ENCODE measurements around the gene DLG2. TPM values are rescaled to one million over a fixed set of nuclear protein-coding genes. Genes with fewer than 3 reads are reported as not detected.
A peak's percentile ranks its signal among the peaks of the same experiment; 100 is the strongest.

The DLG2 gene
- polyA plus RNA-seq, 1 donor: 8.1 TPM

GRCh38 chr11:83864412-83865057 is 1762.6 kb downstream of the DLG2 start:
- H3K9me3 ChIP-seq (ENCODE audit: control insufficient read depth, low read depth, low read length): no peaks in the 10 kb centered on the region
- H3K36me3 ChIP-seq (ENCODE audit: control insufficient read depth, insufficient read depth, low read length): no peaks in the 10 kb centered on the region
- no peaks in the 10 kb centered on the region for H3K27me3 ChIP-seq (ENCODE audit: control insufficient read depth, insufficient read depth, low read length)
- no peak overlapping the region for H3K4me3 ChIP-seq (ENCODE audit: low read length)
- no peak overlapping the region for H3K27ac ChIP-seq (ENCODE audit: low read length)
- DNase-seq: peak; percentile 5 to 11
- H3K4me1 ChIP-seq (ENCODE audit: control insufficient read depth, insufficient read depth, low read length): no peaks in the 10 kb centered on the region
- 17% methylated on average over 1 of the region's 4 CpGs for WGBS (ENCODE audit: insufficient coverage, low lambda C conversion rate)

DNA sequence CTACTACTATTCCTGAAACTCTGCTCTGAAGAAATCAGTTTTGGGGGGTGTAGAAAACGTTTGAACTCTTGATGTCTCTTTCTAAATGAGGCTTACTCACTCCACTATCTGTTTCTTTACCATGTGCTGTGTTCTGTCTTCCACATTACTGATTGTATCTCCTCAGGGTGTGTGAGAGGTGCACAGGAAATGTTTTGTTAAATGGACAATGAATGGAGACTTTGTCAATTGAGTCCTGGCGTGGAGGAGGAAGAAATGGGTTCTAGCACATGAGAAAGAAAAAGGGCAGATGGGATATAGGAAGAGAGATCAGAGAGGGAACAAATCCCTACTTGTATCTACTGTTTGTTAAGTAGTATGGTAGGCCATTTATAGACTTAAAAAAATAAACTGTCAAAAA is 1763.9 kb downstream of the DLG2 start:
- no peaks in the 10 kb centered on the region for H3K27me3 ChIP-seq (ENCODE audit: control insufficient read depth, insufficient read depth, low read length)
- H3K27ac ChIP-seq (ENCODE audit: low read length): no peak overlapping the region
- no peaks in the 10 kb centered on the region for H3K4me1 ChIP-seq (ENCODE audit: control insufficient read depth, insufficient read depth, low read length)
- 67% methylated on average over 1 of the region's 2 CpGs for WGBS (ENCODE audit: insufficient coverage, low lambda C conversion rate)
- no peak for DNase-seq
- no peaks in the 10 kb centered on the region for H3K36me3 ChIP-seq (ENCODE audit: control insufficient read depth, insufficient read depth, low read length)
- H3K4me3 ChIP-seq (ENCODE audit: low read length): no peak overlapping the region
- no peaks in the 10 kb centered on the region for H3K9me3 ChIP-seq (ENCODE audit: control insufficient read depth, low read depth, low read length)

GRCh38 chr11:83862691-83863090 is 1764.5 kb downstream of the DLG2 start:
- no peaks in the 10 kb centered on the region for H3K9me3 ChIP-seq (ENCODE audit: control insufficient read depth, low read depth, low read length)
- H3K27me3 ChIP-seq (ENCODE audit: control insufficient read depth, insufficient read depth, low read length): no peaks in the 10 kb centered on the region
- H3K36me3 ChIP-seq (ENCODE audit: control insufficient read depth, insufficient read depth, low read length): no peaks in the 10 kb centered on the region
- H3K4me1 ChIP-seq (ENCODE audit: control insufficient read depth, insufficient read depth, low read length): no peaks in the 10 kb centered on the region
- H3K4me3 ChIP-seq (ENCODE audit: low read length): no peak overlapping the region
- H3K27ac ChIP-seq (ENCODE audit: low read length): no peak overlapping the region
- DNase-seq: no peak
- WGBS (ENCODE audit: insufficient coverage, low lambda C conversion rate): no CpG with 5 or more reads among the region's 1 CpG

DNA sequence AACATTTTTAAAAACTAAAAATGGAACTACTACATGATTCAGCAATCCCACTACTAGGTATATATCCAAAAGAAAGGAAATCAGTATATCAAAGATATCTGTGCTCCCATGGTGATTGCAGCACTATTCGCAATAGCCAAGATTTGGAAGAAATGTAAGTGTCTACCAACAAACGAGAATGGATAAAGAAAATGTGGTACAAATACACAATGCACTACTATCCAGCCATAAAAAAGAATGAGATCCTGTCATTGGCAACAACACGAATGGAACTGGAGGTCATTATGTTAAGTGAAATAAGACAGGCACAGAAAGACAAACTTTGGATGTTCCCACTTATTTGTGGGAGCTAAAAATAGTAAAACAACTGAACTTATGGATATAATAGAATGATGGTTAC is 1765.1 kb downstream of the DLG2 start:
- Histone ChIP-seq H3K9me3 (ENCODE audit: control insufficient read depth, low read depth, low read length) (no peaks in the 10 kb centered on the region), H3K27me3 (ENCODE audit: control insufficient read depth, insufficient read depth, low read length) (no peaks in the 10 kb centered on the region), H3K36me3 (ENCODE audit: control insufficient read depth, insufficient read depth, low read length) (no peaks in the 10 kb centered on the region), H3K27ac (ENCODE audit: low read length) (no peak overlapping the region), H3K4me1 (ENCODE audit: control insufficient read depth, insufficient read depth, low read length) (no peaks in the 10 kb centered on the region), H3K4me3 (ENCODE audit: low read length) (no peak overlapping the region)
- DNase-seq: no peak
- WGBS (ENCODE audit: insufficient coverage, low lambda C conversion rate): 100% methylated on average over 1 of the region's 3 CpGs

DNA sequence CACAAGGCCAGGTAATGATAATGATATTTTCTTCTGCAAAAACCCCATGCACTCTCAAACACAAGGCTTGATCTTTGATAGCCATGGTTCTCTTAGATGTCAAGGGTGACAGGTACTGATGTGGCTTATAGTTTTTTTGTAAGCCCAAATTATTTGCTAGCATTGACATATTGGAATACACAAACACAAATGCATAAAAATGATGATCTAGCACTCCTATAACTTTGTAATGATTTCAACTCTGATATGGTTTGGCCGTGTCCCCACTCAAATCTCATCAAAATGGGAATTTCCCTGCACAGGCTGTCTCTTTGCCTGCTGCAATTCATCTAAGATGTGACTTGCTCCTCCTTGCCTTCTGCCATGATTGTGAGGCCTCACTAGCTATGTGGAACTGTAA is 1768.5 kb downstream of the DLG2 start:
- no peaks in the 10 kb centered on the region for H3K36me3 ChIP-seq (ENCODE audit: control insufficient read depth, insufficient read depth, low read length)
- H3K4me1 ChIP-seq (ENCODE audit: control insufficient read depth, insufficient read depth, low read length): no peaks in the 10 kb centered on the region
- H3K9me3 ChIP-seq (ENCODE audit: control insufficient read depth, low read depth, low read length): no peaks in the 10 kb centered on the region
- DNase-seq: no peak
- H3K4me3 ChIP-seq (ENCODE audit: low read length): no peak overlapping the region
- no peaks in the 10 kb centered on the region for H3K27me3 ChIP-seq (ENCODE audit: control insufficient read depth, insufficient read depth, low read length)
- no peak overlapping the region for H3K27ac ChIP-seq (ENCODE audit: low read length)
- no CpG with 5 or more reads among the region's 1 CpG for WGBS (ENCODE audit: insufficient coverage, low lambda C conversion rate)

- DNase-seq: no peak
- 100% methylated on average over 1 of the region's 1 CpG for WGBS (ENCODE audit: insufficient coverage, low lambda C conversion rate)
- Histone ChIP-seq H3K27ac (ENCODE audit: low read length) (no peak overlapping the region), H3K4me1 (ENCODE audit: control insufficient read depth, insufficient read depth, low read length) (no peaks in the 10 kb centered on the region), H3K36me3 (ENCODE audit: control insufficient read depth, insufficient read depth, low read length) (no peaks in the 10 kb centered on the region), H3K4me3 (ENCODE audit: low read length) (no peak overlapping the region), H3K27me3 (ENCODE audit: control insufficient read depth, insufficient read depth, low read length) (no peaks in the 10 kb centered on the region), H3K9me3 (ENCODE audit: control insufficient read depth, low read depth, low read length) (no peaks in the 10 kb centered on the region)
These were observed 1771.9 kb downstream of the DLG2 start for GRCh38 chr11:83855237-83855636.

- Histone ChIP-seq H3K27ac (ENCODE audit: low read length) (no peak overlapping the region), H3K27me3 (ENCODE audit: control insufficient read depth, insufficient read depth, low read length) (no peaks in the 10 kb centered on the region), H3K4me3 (ENCODE audit: low read length) (no peak overlapping the region), H3K4me1 (ENCODE audit: control insufficient read depth, insufficient read depth, low read length) (no peaks in the 10 kb centered on the region), H3K9me3 (ENCODE audit: control insufficient read depth, low read depth, low read length) (no peaks in the 10 kb centered on the region), H3K36me3 (ENCODE audit: control insufficient read depth, insufficient read depth, low read length) (no peaks in the 10 kb centered on the region)
- WGBS (ENCODE audit: insufficient coverage, low lambda C conversion rate): no CpG with 5 or more reads among the region's 1 CpG
- peak in 1 of 2 donors; percentile 18 for DNase-seq
These were observed 1774.2 kb downstream of the DLG2 start for GRCh38 chr11:83852775-83853442.

DNA sequence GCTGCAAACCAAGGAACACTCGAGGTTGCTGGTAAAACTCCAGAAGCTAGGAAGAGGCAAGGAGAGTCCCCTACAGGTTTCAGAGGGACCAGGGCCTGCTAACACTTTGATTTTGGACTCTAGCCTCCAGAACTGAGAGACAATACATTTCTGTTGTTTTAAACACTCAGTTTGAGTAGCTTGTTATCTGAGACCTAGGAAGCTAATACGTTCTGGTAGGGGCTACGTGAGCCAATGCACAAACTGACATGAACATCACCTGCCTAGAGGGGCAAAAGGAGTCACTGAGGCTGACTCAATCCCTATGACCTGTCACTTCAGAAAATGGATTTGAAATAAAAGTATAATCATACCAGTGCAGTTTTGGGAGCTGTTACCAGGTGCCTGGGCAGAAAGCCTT is 1775.1 kb downstream of the DLG2 start:
- no peaks in the 10 kb centered on the region for H3K9me3 ChIP-seq (ENCODE audit: control insufficient read depth, low read depth, low read length)
- H3K4me3 ChIP-seq (ENCODE audit: low read length): no peak overlapping the region
- no peak for DNase-seq
- H3K27ac ChIP-seq (ENCODE audit: low read length): no peak overlapping the region
- H3K27me3 ChIP-seq (ENCODE audit: control insufficient read depth, insufficient read depth, low read length): no peaks in the 10 kb centered on the region
- no peaks in the 10 kb centered on the region for H3K36me3 ChIP-seq (ENCODE audit: control insufficient read depth, insufficient read depth, low read length)
- no peaks in the 10 kb centered on the region for H3K4me1 ChIP-seq (ENCODE audit: control insufficient read depth, insufficient read depth, low read length)
- WGBS (ENCODE audit: insufficient coverage, low lambda C conversion rate): 80% methylated on average over 1 of the region's 3 CpGs

- Histone ChIP-seq H3K27me3 (ENCODE audit: control insufficient read depth, insufficient read depth, low read length) (no peaks in the 10 kb centered on the region), H3K4me3 (ENCODE audit: low read length) (no peak overlapping the region), H3K36me3 (ENCODE audit: control insufficient read depth, insufficient read depth, low read length) (no peaks in the 10 kb centered on the region), H3K4me1 (ENCODE audit: control insufficient read depth, insufficient read depth, low read length) (no peaks in the 10 kb centered on the region), H3K27ac (ENCODE audit: low read length) (no peak overlapping the region), H3K9me3 (ENCODE audit: control insufficient read depth, low read depth, low read length) (no peaks in the 10 kb centered on the region)
- no peak for DNase-seq
- 100% methylated on average over 2 of the region's 6 CpGs for WGBS (ENCODE audit: insufficient coverage, low lambda C conversion rate)
These were observed 1779.6 kb downstream of the DLG2 start for GRCh38 chr11:83847467-83848034.

DNA sequence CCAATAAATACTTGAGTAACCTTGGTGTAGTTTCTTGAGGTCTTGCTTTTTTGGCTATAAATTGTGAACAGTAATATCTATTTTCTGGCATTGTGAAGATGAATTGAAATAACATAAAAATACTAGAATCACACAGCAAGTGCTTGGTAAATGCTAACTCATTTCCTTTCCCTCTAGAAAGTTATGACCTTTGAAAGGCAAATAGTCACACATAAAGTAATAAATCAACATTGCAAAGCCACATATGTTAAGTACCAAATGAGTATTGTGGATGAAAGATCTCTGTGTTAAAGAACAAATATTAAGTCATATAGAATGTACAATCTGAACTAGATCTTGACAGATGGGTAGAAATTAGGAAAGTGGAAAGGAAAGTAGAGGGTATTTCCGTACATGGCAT is 1781.3 kb downstream of the DLG2 start:
- no CpG with 5 or more reads among the region's 1 CpG for WGBS (ENCODE audit: insufficient coverage, low lambda C conversion rate)
- Histone ChIP-seq H3K9me3 (ENCODE audit: control insufficient read depth, low read depth, low read length) (no peaks in the 10 kb centered on the region), H3K36me3 (ENCODE audit: control insufficient read depth, insufficient read depth, low read length) (no peaks in the 10 kb centered on the region), H3K27me3 (ENCODE audit: control insufficient read depth, insufficient read depth, low read length) (no peaks in the 10 kb centered on the region), H3K4me1 (ENCODE audit: control insufficient read depth, insufficient read depth, low read length) (no peaks in the 10 kb centered on the region), H3K27ac (ENCODE audit: low read length) (no peak overlapping the region), H3K4me3 (ENCODE audit: low read length) (no peak overlapping the region)
- no peak for DNase-seq
